Measurements from ENCODE around the gene SPEM3.

DNA sequence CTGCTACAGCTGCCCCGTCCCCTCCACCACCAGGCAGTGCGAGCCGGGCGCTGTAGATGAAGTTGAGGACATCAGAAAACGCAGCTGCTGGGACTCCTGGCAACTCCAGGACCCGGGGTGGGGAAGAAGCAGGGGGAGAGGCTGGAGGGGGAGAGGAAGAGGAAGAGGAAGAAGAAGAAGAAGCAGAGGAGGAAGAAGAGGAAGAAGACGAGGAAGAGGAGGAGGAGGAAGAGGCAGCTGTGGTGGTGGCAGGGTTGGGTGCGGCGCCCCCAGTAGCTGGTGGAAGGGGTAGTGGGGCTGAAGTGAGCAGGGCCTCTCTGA lies 37.6 kb downstream of the SPEM3 start:
- TF ChIP-seq, protein P1, sequence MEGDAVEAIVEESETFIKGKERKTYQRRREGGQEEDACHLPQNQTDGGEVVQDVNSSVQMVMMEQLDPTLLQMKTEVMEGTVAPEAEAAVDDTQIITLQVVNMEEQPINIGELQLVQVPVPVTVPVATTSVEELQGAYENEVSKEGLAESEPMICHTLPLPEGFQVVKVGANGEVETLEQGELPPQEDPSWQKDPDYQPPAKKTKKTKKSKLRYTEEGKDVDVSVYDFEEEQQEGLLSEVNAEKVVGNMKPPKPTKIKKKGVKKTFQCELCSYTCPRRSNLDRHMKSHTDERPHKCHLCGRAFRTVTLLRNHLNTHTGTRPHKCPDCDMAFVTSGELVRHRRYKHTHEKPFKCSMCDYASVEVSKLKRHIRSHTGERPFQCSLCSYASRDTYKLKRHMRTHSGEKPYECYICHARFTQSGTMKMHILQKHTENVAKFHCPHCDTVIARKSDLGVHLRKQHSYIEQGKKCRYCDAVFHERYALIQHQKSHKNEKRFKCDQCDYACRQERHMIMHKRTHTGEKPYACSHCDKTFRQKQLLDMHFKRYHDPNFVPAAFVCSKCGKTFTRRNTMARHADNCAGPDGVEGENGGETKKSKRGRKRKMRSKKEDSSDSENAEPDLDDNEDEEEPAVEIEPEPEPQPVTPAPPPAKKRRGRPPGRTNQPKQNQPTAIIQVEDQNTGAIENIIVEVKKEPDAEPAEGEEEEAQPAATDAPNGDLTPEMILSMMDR (IDR thresholded peaks at IDR 0.05; ENCODE audit: low read depth, low read length, missing input control), result no peak
- TF ChIP-seq TAF1 (conservative IDR thresholded peaks at IDR 0.05) (no peak), MAX (IDR thresholded peaks at IDR 0.05) (no peak), ZBTB33 (IDR thresholded peaks at IDR 0.05) (no peak), REST (IDR thresholded peaks at IDR 0.05) (no peak), RAD21 (IDR thresholded peaks at IDR 0.05) (no peak), YY1 (IDR thresholded peaks at IDR 0.05) (no peak)
